CD1c-positive myeloid dendritic cell (primary cell): ENCODE data around the gene PHOSPHO1.

Source experiments
- DNase-seq: peaks from one replicate; pipeline ENCODE4 v3.0.0-alpha.2; 2016; ENCODE audit errors: extremely low spot score

Gene PHOSPHO1

GRCh38 chr17:49218941-49219913, 11.4 kb downstream of the PHOSPHO1 start:
- DNase-seq, result peak; percentile 83

- DNase-seq, result peak; percentile 90
Measured at GRCh38 chr17:49217651-49218413, 12.8 kb downstream of the PHOSPHO1 start.

GRCh38 chr17:49216953-49217650, 13.5 kb downstream of the PHOSPHO1 start:
- DNase-seq, result peak; percentile 70

GRCh38 chr17:49216482-49216881, 14.1 kb downstream of the PHOSPHO1 start:
- DNase-seq, result no peak

- DNase-seq, result no peak
Measured at GRCh38 chr17:49214676-49215360, 15.8 kb downstream of the PHOSPHO1 start.

- no peak for DNase-seq
Measured at GRCh38 chr17:49213847-49214246, 16.7 kb downstream of the PHOSPHO1 start.

- DNase-seq, result no peak
Measured at GRCh38 chr17:49213399-49213798, 17.2 kb downstream of the PHOSPHO1 start.

GRCh38 chr17:49210158-49211029, 20.2 kb downstream of the PHOSPHO1 start, which contains the start of the genes ABI3 and GNGT2:
TSS of gene ABI3 (plus strand) at chr17:49210707. CDS start at chr17:49210725, 18 bp downstream.
TSS of gene GNGT2 (minus strand) at chr17:49210574. CDS start at chr17:49207422, 3,152 bp downstream.
- DNase-seq, result peak; percentile 58

GRCh38 chr17:49209061-49209571, 21.5 kb downstream of the PHOSPHO1 start:
- no peak for DNase-seq

- DNase-seq, result no peak
Measured at GRCh38 chr17:49204516-49204915, 26.1 kb downstream of the PHOSPHO1 start.

- no peak for DNase-seq
Measured at GRCh38 chr17:49203796-49204195, 26.8 kb downstream of the PHOSPHO1 start.

GRCh38 chr17:49201481-49201927, 29.1 kb downstream of the PHOSPHO1 start:
- DNase-seq, result no peak

- DNase-seq, result no peak
Measured at GRCh38 chr17:49200423-49201083, 30.0 kb downstream of the PHOSPHO1 start.

GRCh38 chr17:49198211-49198610, 32.4 kb downstream of the PHOSPHO1 start:
- DNase-seq, result no peak

- DNase-seq, result no peak
Measured at GRCh38 chr17:49197346-49197998, 33.1 kb downstream of the PHOSPHO1 start.

GRCh38 chr17:49196520-49196919, 34.1 kb downstream of the PHOSPHO1 start:
- DNase-seq, result no peak

GRCh38 chr17:49195751-49196150, 34.8 kb downstream of the PHOSPHO1 start:
- no peak for DNase-seq

- DNase-seq, result no peak
Measured at GRCh38 chr17:49194297-49194607, 36.3 kb downstream of the PHOSPHO1 start.
